IMR-90 (cell line): ENCODE measurements around the gene RRP1. TPM values are rescaled to one million over a fixed set of nuclear protein-coding genes. Genes with fewer than 3 reads are reported as not detected.

ENCODE experiments used
- ATAC-seq: fragments of 200-7000 bp; cut with Tn5 transposase; 2 replicates; pipeline ENCODE4 v1.9.1; 2020; ENCODE audit warnings: low read depth, mild to moderate bottlenecking, moderate library complexity
- BruUV-seq: library from RNA; stranded (reverse); fragments of 400-500 nt; replicated peaks from 2 replicates; lab custom pipeline; 2021; lab: Mats Ljungman, UMichigan
- CTCF ChIA-PET: fragments of 300-600 bp; formaldehyde crosslinking; extraction: SDS; loops from one replicate; lab custom pipeline; 2021; ENCODE audit warnings: antibody characterized with exemption; lab: Yijun Ruan, JAX
- POLR2A ChIA-PET: fragments of 300-600 bp; sonication (Branson Sonifier 250); formaldehyde crosslinking; loops from one replicate; lab custom pipeline; 2022; ENCODE audit warnings: antibody characterized with exemption; ENCODE audit not compliant: unreplicated experiment; lab: Charles Lee
- DNase-seq: peaks from one replicate; pipeline ENCODE4 v3.0.0; 2013
- H2AFZ ChIP-seq: replicated peaks from 2 replicates; pipeline ENCODE3; 2013; ENCODE audit warnings: low read length, mild to moderate bottlenecking; ENCODE audit not compliant: poor library complexity
- H2AK5ac ChIP-seq: 2 replicates; pipeline ENCODE4 v1.6.1; 2013; ENCODE audit warnings: low read depth, low read length, inconsistent platforms
- H2AK9ac ChIP-seq: replicated peaks from 2 replicates; pipeline ENCODE3; 2013; ENCODE audit warnings: mild to moderate bottlenecking, low read depth, low read length, moderate library complexity; ENCODE audit not compliant: poor library complexity
- H2BK120ac ChIP-seq: 2 replicates; pipeline ENCODE4 v1.6.1; 2013; ENCODE audit warnings: low read depth, low read length, inconsistent platforms
- H2BK15ac ChIP-seq: 3 replicates; pipeline ENCODE4 v1.6.1; 2013; ENCODE audit warnings: low read depth, low read length, inconsistent platforms
- H2BK20ac ChIP-seq: 2 replicates; pipeline ENCODE4 v1.6.1; 2013; ENCODE audit warnings: low read depth, mild to moderate bottlenecking, inconsistent platforms, low read length, moderate library complexity
- H2BK5ac ChIP-seq: 2 replicates; pipeline ENCODE4 v1.6.1; 2013; ENCODE audit warnings: mild to moderate bottlenecking, low read depth, low read length, inconsistent platforms; ENCODE audit not compliant: poor library complexity, severe bottlenecking
- H3K14ac ChIP-seq: replicated peaks from 2 replicates; pipeline ENCODE4 v1.6.1; 2013; ENCODE audit warnings: low read depth, low read length, inconsistent platforms
- H3K18ac ChIP-seq: 2 replicates; pipeline ENCODE4 v1.6.1; 2013; ENCODE audit warnings: low read depth, low read length, control low read depth
- H3K23ac ChIP-seq: 2 replicates; pipeline ENCODE4 v1.6.1; 2013; ENCODE audit warnings: low read depth, low read length, inconsistent platforms
- H3K27ac ChIP-seq: 2 replicates; pipeline ENCODE4 v1.5.1; 2013; ENCODE audit warnings: mild to moderate bottlenecking, control low read depth, low read length; ENCODE audit not compliant: insufficient read depth
- H3K27me3 ChIP-seq: 2 replicates; pipeline ENCODE4 v1.6.1; 2013; ENCODE audit warnings: low read length; ENCODE audit not compliant: control insufficient read depth, insufficient read depth
- H3K36me3 ChIP-seq: 2 replicates; pipeline ENCODE4 v1.6.1; 2013; ENCODE audit warnings: low read length, mixed read lengths; ENCODE audit not compliant: control insufficient read depth, insufficient read depth
- H3K4ac ChIP-seq: 2 replicates; pipeline ENCODE4 v1.6.1; 2013; ENCODE audit warnings: low read depth, low read length, inconsistent platforms
- H3K4me1 ChIP-seq: 2 replicates; pipeline ENCODE4 v1.6.1; 2013; ENCODE audit warnings: low read length, mixed read lengths; ENCODE audit not compliant: control insufficient read depth, insufficient read depth
- H3K4me2 ChIP-seq: 2 replicates; pipeline ENCODE4 v1.6.1; 2013; ENCODE audit warnings: low read depth, mild to moderate bottlenecking, control low read depth, low read length, moderate library complexity
- H3K4me3 ChIP-seq: 2 replicates; pipeline ENCODE4 v1.5.1; 2013; ENCODE audit warnings: low read depth, mild to moderate bottlenecking, control low read depth, low read length, moderate library complexity; ENCODE audit not compliant: insufficient read depth
- H3K56ac ChIP-seq: 2 replicates; pipeline ENCODE4 v1.6.1; 2013; ENCODE audit warnings: low read length, inconsistent platforms; ENCODE audit not compliant: insufficient read depth; ENCODE audit errors: extremely low read depth
- H3K79me1 ChIP-seq, 2 experiments: 2 replicates each; pipeline ENCODE4 v1.6.1; 2013; ENCODE audit warnings: low read length in 2 of 2, inconsistent platforms in 1 of 2, low read depth in 1 of 2
- H3K9ac ChIP-seq: 2 replicates; pipeline ENCODE4 v1.6.1; 2013; ENCODE audit warnings: low read depth, low read length, control low read depth
- H3K9me1 ChIP-seq: 2 replicates; pipeline ENCODE4 v1.6.1; 2013; ENCODE audit warnings: low read length, inconsistent platforms; ENCODE audit not compliant: insufficient read depth
- H3K9me3 ChIP-seq: 2 replicates; pipeline ENCODE4 v1.6.1; 2013; ENCODE audit warnings: low read length; ENCODE audit not compliant: control insufficient read depth, insufficient read depth
- H4K20me1 ChIP-seq: 2 replicates; pipeline ENCODE4 v1.6.1; 2013; ENCODE audit warnings: low read length, inconsistent platforms; ENCODE audit not compliant: insufficient read depth
- H4K5ac ChIP-seq: 2 replicates; pipeline ENCODE4 v1.6.1; 2013; ENCODE audit warnings: mild to moderate bottlenecking, low read depth, low read length, control low read depth
- H4K8ac ChIP-seq, 2 experiments: 2 replicates each; pipeline ENCODE4 v1.6.1; 2013; ENCODE audit warnings: low read depth in 2 of 2, low read length in 2 of 2, control low read depth in 1 of 2, inconsistent platforms in 1 of 2
- H4K91ac ChIP-seq: 2 replicates; pipeline ENCODE4 v1.6.1; 2013; ENCODE audit warnings: low read depth, low read length, inconsistent platforms; ENCODE audit not compliant: insufficient read depth
- BHLHE40 ChIP-seq: fragments of 150-350 bp; IDR thresholded peaks from 2 replicates; pipeline ENCODE4 v1.6.1; 2016; ENCODE audit warnings: mild to moderate bottlenecking, low read depth, low read length
- CEBPB ChIP-seq: IDR thresholded peaks from 2 replicates; pipeline ENCODE4 v1.6.1; 2012; ENCODE audit warnings: low read depth, low read length, improper control_type of control experiment
- CHD1 ChIP-seq: IDR thresholded peaks from 2 replicates; pipeline ENCODE4 v1.6.1; 2012; ENCODE audit warnings: low read depth, low read length, improper control_type of control experiment
- FOS ChIP-seq: fragments of 150-350 bp; IDR thresholded peaks from 2 replicates; pipeline ENCODE4 v1.6.1; 2016; ENCODE audit warnings: low read depth, low read length
- MAFK ChIP-seq: IDR thresholded peaks from 2 replicates; pipeline ENCODE4 v1.6.1; 2012; ENCODE audit warnings: low read depth, low read length, improper control_type of control experiment
- MAZ ChIP-seq: IDR thresholded peaks from 2 replicates; pipeline ENCODE4 v1.6.1; 2012; ENCODE audit warnings: low read depth, mild to moderate bottlenecking, low read length, improper control_type of control experiment, moderate library complexity, borderline replicate concordance
- MXI1 ChIP-seq: IDR thresholded peaks from 2 replicates; pipeline ENCODE4 v1.6.1; 2012; ENCODE audit warnings: low read depth, mild to moderate bottlenecking, low read length, moderate library complexity, borderline replicate concordance
- NFE2L2 ChIP-seq: fragments of 150-350 bp; IDR thresholded peaks from 2 replicates; pipeline ENCODE4 v1.6.1; 2016; ENCODE audit warnings: low read depth, mild to moderate bottlenecking, low read length
- POLR2A ChIP-seq: IDR thresholded peaks from 2 replicates; pipeline ENCODE4 v1.6.1; 2012; ENCODE audit warnings: mild to moderate bottlenecking, low read depth, low read length
- RAD21 ChIP-seq: IDR thresholded peaks from 2 replicates; pipeline ENCODE4 v1.6.1; 2012; ENCODE audit warnings: low read length, improper control_type of control experiment
- RCOR1 ChIP-seq: IDR thresholded peaks from 2 replicates; pipeline ENCODE4 v1.6.1; 2012; ENCODE audit warnings: mild to moderate bottlenecking, low read length, improper control_type of control experiment; ENCODE audit not compliant: insufficient replicate concordance
- RFX5 ChIP-seq: IDR thresholded peaks from 2 replicates; pipeline ENCODE4 v1.8.0; 2012; ENCODE audit warnings: low read depth, mild to moderate bottlenecking, low read length, moderate library complexity
- SMC3 ChIP-seq: fragments of 150-350 bp; IDR thresholded peaks from 2 replicates; pipeline ENCODE4 v1.6.1; 2016; ENCODE audit warnings: low read depth, mild to moderate bottlenecking, antibody characterized with exemption, low read length, moderate library complexity
- WGBS, 2 experiments: methylation state at CpG; one replicate each; pipeline versions ENCODE4 v1.1.5 to v1.1.7; 2013; ENCODE audit warnings: missing lambda C conversion rate in 2 of 2; ENCODE audit not compliant: insufficient read length in 1 of 2; ENCODE audit errors: extremely low coverage in 2 of 2; 5-methylcytosine and 5-hydroxymethylcytosine counted together
- dilution Hi-C: fragments of 300-500 bp; cut with HindIII; formaldehyde crosslinking; loops from one replicate; pipeline ENCODE4 v1.14.3; 2018; ENCODE audit warnings: low sequenced_read_pairs; ENCODE audit not compliant: unreplicated experiment
- in situ Hi-C: fragments of 300-500 bp; cut with MboI; formaldehyde crosslinking; loops from 3 replicates; pipeline ENCODE4 v1.14.3; 2019; ENCODE audit warnings: low sequenced_read_pairs, inconsistent platforms, mixed read lengths
- intact Hi-C: fragments of 100-400 bp; cut with micrococcal nuclease; formaldehyde crosslinking; loops from 2 replicates; pipeline ENCODE4 v1.10.0; 2022
- polyA plus RNA-seq, 3 experiments: library from polyadenylated mRNA; depleted of rRNA; stranded (reverse); fragments of >200 nt; gene quantifications; 2 replicates each; pipeline ENCODE4 v1.2.3, GENCODE V29; 2012; ENCODE audit warnings: low replicate concordance in 1 of 3
- total RNA-seq: library from RNA; depleted of rRNA; stranded (reverse); fragments of >200 nt; gene quantifications from 2 replicates; pipeline ENCODE4 v1.2.3, GENCODE V29; 2012
- TF ChIP-seq, protein P1 (sequence below): fragments of 150-350 bp; IDR thresholded peaks from 2 replicates; pipeline ENCODE4 v1.6.1; 2016; ENCODE audit warnings: low read depth, mild to moderate bottlenecking, low read length, moderate library complexity, borderline replicate concordance
- TF ChIP-seq, protein P2 (sequence below): conservative IDR thresholded peaks from 2 replicates; pipeline ENCODE4 v1.5.1; 2012; ENCODE audit warnings: mild to moderate bottlenecking, low read depth, low read length, improper control_type of control experiment
- TF ChIP-seq, protein P3 (sequence below): fragments of 150-350 bp; IDR thresholded peaks from 2 replicates; pipeline ENCODE4 v1.6.1; 2017; ENCODE audit warnings: mild to moderate bottlenecking, antibody characterized with exemption, low read length, low read depth

The RRP1 gene
- total and polyA plus RNA-seq, 2 of the 4 experiments (the other 2 are of a cell fraction): 20.2 to 23.3 TPM

DNA sequence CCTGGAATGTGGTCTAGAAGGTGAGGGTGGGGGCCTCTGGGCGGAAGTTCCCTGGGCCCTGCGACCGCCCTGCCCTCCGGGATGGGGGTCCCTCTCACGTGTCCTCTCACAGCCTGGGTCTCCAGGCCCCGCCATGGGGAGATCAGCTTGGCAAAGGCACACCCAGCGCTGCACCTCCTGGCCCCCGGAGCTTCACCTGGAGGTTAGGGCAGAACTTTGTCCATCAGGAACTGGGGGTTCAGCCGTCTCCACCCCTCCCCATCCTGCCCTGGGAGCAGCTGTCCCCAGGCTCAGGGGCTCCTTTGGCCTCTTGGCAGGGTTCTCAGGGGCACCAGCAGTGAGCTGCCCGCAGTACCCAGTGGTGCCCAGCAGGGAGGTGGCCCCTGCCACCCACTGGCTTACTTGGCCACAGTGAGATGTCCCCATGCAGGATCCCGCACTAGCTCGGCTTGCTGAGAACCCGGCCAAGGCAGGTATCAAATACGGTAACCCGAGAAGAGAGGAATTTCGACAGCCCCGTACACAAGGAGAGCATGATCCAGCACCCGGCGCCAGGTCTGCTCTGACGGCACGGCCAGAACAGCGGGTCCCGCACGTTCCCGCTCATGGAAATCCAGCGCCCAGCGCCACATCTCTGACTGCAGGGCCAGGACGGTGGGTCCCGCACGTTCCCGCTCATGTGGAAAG, 36.7 kb downstream of the RRP1 start:
- Histone ChIP-seq H2BK15ac (no peak overlapping the region), H3K27me3 (peaks cover 13% of the 10 kb centered on the region), H3K23ac (no peak overlapping the region), H3K79me1 (no peaks in the 10 kb centered on the region), H3K4me2 (no peak overlapping the region), H3K4me1 (peaks cover 4% of the 10 kb centered on the region; the same call in 1 of the 2 replicates), H4K5ac (no peak overlapping the region), H3K14ac (no peak overlapping the region), H3K18ac (no peak overlapping the region), H2AK5ac (no peak overlapping the region), H4K20me1 (no peaks in the 10 kb centered on the region), H3K27ac (no peak overlapping the region), H2AFZ (peak overlapping the region; percentile 72), H3K56ac (no peak overlapping the region), H4K8ac (no peak overlapping the region), H3K4me3 (no peak overlapping the region), H2BK5ac (no peak overlapping the region), H2BK20ac (no peak overlapping the region), H3K9me1 (peaks cover 4% of the 10 kb centered on the region; the same call in 1 of the 2 replicates), H2AK9ac (no peak overlapping the region), H2BK120ac (no peak overlapping the region), H3K9ac (no peak overlapping the region), H3K9me3 (no peaks in the 10 kb centered on the region), H4K91ac (no peak overlapping the region), H3K36me3 (no peaks in the 10 kb centered on the region), H3K4ac (no peak overlapping the region)
- no peak for DNase-seq
- dilution Hi-C loops: no loop called here
- in situ Hi-C loops: no loop called here
- peak; percentile 21; the same call in 1 of the 2 replicates for ATAC-seq
- 49% methylated on average over 13 of the region's 31 CpGs; no CpG with 5 or more reads in 1 of the 2 experiments for WGBS, 2 experiments
- ChIA-PET POLR2A (no interaction called here), CTCF (interaction anchor here (1.0 kb wide), 1 partner anchor 20 kb away, joined by 3 read pairs; no protein-coding TSS in a partner anchor)
- TF ChIP-seq MXI1 (no peak), RAD21 (no peak), FOS (no peak), CEBPB (no peak), SMC3 (no peak), MAFK (no peak), MAZ (no peak), POLR2A (no peak), CHD1 (no peak), RFX5 (no peak), RCOR1 (no peak), BHLHE40 (no peak), NFE2L2 (no peak)
- TF ChIP-seq, protein P1, sequence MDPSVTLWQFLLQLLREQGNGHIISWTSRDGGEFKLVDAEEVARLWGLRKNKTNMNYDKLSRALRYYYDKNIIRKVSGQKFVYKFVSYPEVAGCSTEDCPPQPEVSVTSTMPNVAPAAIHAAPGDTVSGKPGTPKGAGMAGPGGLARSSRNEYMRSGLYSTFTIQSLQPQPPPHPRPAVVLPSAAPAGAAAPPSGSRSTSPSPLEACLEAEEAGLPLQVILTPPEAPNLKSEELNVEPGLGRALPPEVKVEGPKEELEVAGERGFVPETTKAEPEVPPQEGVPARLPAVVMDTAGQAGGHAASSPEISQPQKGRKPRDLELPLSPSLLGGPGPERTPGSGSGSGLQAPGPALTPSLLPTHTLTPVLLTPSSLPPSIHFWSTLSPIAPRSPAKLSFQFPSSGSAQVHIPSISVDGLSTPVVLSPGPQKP: no peak
- TF ChIP-seq, protein P2, sequence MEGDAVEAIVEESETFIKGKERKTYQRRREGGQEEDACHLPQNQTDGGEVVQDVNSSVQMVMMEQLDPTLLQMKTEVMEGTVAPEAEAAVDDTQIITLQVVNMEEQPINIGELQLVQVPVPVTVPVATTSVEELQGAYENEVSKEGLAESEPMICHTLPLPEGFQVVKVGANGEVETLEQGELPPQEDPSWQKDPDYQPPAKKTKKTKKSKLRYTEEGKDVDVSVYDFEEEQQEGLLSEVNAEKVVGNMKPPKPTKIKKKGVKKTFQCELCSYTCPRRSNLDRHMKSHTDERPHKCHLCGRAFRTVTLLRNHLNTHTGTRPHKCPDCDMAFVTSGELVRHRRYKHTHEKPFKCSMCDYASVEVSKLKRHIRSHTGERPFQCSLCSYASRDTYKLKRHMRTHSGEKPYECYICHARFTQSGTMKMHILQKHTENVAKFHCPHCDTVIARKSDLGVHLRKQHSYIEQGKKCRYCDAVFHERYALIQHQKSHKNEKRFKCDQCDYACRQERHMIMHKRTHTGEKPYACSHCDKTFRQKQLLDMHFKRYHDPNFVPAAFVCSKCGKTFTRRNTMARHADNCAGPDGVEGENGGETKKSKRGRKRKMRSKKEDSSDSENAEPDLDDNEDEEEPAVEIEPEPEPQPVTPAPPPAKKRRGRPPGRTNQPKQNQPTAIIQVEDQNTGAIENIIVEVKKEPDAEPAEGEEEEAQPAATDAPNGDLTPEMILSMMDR: no peak
- TF ChIP-seq, protein P3, sequence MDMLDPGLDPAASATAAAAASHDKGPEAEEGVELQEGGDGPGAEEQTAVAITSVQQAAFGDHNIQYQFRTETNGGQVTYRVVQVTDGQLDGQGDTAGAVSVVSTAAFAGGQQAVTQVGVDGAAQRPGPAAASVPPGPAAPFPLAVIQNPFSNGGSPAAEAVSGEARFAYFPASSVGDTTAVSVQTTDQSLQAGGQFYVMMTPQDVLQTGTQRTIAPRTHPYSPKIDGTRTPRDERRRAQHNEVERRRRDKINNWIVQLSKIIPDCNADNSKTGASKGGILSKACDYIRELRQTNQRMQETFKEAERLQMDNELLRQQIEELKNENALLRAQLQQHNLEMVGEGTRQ: no peak
- intact Hi-C loops: no loop called here
- no TSS peak for BruUV-seq
